GM21528 (cell line): Measurements from ENCODE around the gene EIPR1.
"Not testable (repeated sequence)": the region's sequence is repeated elsewhere in the genome, so short reads cannot be mapped to it uniquely, and the experiment has no call there.

Source experiments
- ATAC-seq: cut with Tn5 transposase; IDR thresholded peaks from one replicate; pipeline ENCODE4 v1.9.1; 2021; ENCODE audit warnings: mild to moderate bottlenecking, moderate library complexity; ENCODE audit not compliant: unreplicated experiment, low FRiP score

EIPR1 gene

DNA sequence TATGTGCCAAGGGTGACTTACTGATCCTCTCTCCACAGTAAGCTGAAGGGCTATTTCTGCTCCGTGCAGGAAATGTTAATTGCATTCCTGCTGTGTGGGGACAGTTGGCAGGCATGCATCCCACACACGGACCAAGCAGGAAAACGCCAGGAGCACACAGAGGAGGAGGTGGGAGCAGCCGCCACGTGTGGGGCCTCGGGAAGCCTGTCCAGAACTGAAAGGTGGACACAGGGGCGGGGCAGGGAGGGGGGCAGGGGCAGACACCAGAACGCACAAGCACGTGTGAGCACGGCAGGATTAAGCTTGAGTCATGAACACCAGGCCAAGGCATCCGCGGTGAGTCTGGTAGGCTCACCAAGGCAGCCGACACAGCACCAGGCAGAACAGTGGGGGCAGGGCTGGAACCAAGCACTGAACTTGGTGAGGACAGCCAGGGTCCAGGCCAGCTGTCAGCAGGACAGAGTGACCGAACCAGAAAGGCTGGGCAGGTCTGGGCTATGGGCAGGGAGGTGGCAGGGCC, 177.1 kb downstream of the EIPR1 start:
- no peak for ATAC-seq

DNA sequence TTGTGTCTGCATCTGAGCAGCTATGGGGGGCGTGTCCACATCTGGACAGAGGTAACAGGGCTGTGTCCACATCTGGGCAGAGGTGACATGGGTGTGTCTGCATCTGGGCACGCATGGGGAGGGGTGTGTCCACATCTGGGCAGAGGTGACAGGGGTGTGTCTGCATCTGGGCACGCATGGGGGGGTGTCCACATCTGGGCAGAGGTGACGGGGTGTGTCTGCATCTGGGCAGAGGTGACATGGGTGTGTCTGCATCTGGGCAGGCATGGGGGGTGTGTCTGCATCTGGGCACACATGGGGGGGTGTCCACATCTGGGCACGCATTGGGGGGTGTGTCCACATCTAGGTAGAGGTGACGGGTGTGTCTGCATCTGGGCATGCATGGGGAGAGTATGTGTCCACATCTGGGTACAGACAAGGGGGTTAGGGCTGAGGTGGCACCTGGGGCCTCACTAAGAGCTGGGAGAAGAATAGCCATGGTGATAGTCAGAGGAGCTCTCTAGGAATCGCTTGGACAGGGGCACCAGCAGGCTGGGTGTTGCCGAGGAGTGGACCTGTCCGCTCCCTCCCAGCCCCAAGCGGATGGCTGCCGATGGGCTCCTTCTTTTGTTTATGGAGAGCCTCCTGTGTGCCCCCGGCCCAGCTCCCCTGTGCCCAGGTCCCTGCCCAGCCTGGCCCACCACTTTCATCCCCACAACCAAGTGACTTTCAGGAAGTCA, 177.8 kb downstream of the EIPR1 start:
- ATAC-seq = no peak

DNA sequence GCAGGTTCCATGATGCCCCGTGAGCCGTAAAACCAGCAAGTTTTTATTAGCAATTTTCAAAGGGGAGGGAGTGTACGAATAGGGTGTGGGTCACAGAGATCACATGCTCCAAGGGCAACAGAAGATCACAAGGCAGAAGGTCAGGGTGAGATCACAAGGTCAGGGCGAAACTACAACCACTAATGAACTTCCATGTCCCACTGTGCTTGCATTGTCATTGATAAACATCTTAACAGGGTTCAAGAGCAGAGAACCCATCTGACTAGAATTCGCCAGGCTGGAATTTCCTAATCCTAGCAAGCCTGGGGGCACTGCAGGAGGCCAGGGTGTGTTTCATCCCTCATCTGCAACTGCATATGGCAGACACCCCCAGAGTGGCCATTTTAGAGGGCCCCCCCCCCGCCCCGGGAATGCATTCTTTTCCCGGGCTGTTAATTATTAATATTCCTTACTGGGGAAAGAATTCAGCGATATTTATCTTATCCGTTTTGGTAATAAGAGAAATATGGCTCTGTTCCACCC, 178.9 kb downstream of the EIPR1 start:
- not testable (repeated sequence) for ATAC-seq

DNA sequence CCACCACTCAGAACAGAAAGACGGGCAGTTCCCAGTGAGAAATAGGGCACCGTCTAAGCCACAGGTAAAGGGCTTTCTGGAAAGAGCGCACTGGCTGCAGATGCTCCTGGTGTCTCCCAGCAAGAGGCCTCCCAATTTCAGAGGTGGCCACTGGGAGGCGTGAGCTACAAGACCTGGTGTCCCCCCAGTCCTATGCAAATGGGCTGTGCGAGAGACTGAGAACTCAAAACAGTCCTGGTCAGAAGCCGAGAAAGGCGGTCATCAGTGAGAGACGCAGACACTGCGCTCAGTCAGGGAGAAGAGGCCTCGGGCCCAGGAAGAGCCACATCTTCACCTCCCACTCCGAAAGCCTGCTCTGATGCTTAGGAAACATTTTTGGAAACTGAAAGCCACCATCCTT, 179.5 kb downstream of the EIPR1 start:
- ATAC-seq = no peak

DNA sequence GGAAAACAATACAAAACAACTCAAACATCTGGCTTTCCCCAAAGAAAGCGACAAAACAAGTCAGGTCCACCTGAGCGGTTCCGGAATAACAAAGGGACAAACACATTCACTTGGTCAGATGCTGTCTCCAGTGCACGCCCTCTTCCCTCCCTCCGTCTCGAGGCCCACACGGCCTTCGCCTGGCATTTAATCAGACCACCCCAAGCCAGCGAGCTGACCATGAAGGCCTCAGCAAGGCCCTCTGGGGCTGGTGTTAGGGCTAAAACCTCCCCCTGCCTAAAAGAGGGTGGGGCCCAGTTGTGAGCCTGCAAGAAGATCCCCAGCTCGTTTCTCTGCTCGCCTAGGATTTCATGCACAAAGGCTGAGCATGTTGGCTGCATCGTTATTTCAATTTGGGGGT, 180.3 kb downstream of the EIPR1 start:
- no peak for ATAC-seq

DNA sequence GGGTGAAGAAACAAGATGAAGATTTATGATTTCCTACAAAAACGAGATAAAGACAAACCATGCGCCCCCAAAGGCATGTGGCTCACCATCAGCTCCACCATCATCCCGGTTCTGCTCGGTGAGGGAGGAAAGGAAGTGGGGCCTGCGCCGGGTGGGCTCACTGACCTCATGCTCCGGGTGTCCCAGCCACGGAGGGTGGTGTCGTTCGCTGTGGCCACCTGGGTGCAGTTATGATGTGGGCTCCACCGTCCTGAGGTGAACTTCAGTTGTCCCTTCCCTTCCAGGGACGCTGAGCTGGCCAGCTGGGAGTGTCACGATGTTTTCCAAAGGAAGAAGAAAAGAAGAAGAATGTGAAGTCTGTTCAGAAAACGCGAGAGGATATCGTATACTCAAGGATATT, 180.9 kb downstream of the EIPR1 start:
- ATAC-seq = no peak

DNA sequence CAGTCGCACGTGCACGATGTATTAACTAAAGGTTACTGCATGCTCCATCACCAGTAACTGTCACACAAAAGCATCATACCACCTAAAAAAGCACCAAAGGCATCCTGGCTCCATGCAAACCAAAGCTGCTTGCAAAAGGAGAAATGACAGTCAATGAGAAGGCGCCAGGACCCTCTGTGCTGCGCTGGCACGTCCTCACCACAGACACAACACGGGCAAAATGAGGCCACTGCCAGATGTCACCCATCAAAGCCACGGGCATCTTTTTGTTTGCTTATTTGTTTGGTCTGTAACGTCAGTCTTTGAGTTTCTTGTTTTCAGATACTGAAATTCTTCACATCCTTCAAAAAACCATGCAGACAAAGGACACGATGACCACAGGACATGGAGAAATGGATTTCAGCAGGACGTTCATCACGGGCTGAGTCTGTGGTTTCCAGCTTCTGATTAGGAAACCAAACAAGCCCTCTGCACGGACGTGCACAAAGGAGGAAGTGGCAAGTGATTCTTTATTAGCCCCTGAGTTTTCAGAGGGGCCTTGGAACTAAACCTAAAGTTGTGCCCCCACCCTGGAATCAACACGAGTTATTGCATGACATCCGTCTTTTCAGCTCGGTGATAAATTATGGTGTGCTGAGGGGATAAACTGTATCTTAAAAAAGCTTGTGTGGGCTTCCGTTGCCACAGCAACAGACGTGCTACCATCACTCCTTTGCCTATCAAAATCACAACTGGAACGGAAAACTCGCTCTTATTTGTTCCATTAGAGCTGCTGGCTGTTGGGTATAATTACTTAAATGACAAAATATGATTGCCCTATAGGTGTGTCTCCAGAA, 181.8 kb downstream of the EIPR1 start:
- no peak for ATAC-seq

DNA sequence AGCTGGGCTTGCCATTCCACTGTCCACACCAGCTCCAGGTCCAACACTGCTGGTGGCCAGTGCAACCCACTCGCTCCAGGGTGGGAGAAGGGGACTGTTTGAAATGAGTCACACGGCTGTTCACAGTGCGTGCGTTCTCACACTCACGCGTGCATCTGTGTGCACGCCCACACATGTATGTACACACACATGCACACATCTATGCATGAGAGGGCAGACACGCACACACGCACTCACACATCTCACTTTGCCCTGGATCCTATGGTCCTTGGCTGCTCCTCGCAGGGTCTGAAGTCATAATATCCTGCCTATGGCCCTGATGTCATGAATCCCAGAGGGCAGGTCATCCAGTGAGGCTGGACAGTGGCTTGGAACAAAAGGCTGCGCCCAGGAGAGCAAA, 182.8 kb downstream of the EIPR1 start:
- no peak for ATAC-seq

DNA sequence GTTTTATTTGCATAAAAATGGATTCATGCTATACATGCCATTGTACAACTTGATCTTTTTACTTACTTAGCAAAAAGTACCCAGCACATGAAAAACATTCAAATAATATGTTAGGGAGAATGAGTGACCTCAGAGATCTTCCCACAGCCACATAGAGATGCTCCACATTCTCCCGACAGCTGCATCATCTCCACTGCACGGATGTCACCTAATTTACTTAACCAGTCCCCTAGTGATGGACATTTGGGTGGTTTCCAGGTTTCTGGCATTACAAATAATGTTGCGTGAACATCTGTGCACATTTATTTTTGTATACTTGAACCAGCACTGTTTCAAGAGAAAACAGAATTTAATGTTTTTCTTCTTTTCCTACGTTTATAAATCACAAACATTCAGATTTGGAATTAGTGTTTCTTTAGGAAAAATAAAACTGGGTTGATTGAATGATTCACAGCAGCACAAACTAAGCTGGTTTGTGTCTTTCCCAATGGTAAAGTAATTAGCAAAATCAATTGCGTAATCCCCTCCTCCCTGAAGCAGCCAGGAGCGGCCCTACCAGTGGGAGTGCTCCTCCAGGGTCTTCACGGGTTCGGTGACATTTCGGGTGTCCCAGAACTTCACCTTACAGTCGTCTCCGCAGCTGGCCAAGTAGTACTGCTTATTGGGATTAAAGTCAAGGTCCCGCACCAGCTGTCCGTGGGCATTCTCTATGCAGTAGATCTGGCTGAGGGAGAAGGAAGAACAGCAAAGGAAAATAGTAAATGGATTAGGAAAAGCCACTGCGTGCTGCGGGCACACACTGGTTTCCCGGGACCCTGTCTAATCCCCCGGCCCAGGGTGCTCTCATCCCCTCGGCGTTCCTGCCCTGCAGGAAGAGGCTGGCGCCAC, 183.9 kb downstream of the EIPR1 start:
- ATAC-seq = no peak

DNA sequence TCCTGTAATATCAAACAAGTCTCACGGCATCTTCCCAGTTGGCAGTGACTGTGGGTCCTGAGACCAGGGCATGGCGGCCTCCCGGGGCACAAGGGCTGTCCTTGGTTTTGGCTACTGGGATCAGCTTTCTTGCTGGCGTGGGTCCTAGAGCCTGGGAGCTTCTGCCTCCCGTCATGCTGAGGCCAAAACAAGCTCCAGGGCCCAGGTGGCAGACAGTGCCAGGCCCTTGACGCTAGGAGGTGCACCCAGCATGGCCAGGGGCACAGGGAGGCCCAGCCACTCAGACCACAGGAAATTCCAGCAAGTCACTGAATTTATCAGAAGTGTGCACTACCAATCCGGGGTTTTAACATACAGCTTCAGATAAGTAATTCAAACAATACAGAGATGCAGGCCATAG, 184.7 kb downstream of the EIPR1 start:
- no peak for ATAC-seq

DNA sequence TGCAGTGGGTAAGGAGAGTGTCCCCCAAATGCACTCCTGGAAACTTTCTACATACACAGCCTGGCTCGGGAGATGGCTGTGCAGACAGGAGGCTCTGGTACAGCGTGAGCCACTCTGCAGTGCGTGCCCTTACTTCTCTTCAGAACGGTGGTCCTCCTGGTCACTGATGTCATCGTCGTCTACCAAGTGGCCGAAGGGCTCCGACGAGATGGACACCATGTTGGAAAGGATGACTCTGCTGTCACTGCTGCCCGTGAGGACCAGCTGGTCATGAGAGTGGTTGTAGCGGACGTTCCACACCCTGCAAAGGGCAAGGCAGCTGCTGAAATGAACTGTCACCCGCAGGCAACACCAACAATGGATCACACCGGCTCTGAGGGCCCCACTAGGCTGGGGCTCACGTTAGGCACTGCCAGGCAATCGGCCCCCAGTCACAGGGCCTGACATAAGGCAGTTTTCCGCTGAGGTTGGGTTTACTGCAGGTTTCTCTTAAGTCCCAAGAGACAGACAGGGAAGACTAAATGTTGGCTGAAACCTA, 185.3 kb downstream of the EIPR1 start:
- no peak for ATAC-seq

DNA sequence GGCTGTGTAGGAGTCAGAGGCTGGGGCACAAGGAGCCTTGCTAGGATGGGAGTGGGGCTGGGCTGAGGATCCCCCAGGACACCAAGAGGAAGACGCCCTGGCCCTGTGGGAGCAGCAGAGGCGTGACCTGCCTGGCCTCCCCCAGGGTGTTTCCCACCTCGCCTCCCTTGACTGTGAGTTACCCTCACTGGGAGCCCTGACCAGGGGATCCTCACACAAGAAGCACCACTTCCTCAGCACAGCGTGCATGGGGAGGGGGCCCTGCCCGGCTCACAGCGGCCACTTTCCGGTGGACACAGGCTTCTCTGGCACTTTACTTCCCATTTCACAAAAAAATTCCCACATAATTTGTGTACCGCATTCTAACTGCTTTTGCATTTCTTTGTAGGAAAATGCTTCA, 187.7 kb downstream of the EIPR1 start:
- ATAC-seq = no peak

DNA sequence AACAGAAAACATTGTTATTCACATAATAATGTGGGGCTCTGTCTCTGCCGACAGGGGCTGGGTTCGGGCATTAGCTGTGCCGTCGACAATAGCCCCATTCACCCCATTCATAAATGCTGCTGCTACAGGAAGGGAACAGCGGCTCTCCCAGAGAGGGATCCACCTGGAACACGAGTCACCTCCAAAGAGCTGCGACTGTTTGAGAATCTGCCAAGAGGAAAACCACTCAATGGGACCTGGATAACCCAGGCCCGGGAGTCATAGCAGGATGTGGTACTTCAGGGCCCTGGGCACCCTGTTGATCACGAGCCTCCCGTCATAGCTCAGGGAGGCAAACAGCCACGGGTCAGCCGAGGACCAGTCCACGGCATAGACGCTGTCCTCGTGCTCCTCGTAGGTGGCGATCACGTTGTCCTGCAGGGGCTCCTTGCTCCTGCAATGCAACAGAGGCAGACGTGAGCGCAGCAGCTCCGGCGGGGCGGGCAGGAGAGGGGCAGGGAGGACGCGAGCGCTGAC, 188.5 kb downstream of the EIPR1 start:
- no peak for ATAC-seq

DNA sequence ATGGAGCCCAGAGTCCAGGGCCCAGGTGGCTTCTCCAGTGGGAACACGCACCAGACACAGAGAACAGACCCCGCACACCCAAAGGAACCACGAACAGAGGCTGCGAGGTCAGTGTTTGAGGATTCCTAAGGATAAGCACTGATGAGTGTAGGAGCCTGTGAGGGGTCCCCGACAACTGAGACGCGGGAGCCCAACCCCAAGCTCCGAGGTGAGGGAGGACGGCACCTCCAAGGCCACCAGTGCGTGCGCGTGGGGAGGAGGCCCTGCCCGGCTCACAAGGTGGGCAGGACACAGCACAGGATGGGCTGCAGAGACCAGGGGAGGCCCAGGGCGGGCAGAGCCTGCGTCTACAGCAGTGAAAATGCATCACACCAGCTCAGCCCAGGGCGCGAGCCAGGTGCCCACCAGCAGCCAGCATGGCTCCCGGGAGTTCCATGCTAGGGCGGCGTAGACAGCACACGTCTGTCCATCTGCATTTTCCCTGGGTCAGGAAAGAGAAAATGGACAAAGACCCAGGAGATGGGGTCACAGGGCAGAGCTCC, 189.1 kb downstream of the EIPR1 start:
- no peak for ATAC-seq

DNA sequence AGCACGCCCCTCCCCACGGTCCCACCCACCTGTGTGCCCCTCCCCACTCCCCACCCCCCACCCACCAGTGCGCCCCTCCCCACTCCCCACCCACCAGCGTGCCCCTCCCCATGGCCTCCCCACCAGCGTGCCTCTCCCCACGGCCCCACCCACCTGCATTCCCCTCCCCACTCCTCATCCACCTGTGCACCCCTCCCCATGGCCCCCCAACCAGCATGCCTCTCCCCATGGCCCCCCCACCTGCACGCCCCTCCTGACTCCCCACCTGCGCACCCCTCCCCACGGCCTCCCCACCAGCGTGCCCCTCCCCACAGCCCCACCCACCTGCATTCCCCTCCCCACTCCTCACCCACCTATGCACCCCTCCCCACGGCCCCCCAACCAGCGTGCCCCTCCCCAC, 190.2 kb downstream of the EIPR1 start:
- no peak for ATAC-seq

DNA sequence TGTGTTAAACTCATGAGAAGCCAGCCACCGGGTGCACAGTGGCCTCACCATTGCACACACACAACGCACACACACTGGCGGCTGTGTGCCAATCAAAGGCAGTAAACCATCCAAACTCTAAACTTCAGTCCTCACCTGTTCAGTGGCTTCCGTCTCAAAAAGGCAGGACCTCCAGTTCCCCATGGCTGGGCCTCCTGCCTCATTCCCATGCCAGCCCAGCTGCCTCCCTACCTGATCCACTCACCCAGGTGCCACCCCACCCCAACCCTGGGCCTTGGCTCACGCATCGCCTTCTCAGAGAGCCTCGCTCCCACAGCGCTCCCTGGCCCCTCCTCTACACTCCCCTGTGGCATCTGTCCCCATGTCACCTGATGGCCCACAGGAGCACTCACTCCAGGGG, 190.9 kb downstream of the EIPR1 start:
- ATAC-seq = no peak

DNA sequence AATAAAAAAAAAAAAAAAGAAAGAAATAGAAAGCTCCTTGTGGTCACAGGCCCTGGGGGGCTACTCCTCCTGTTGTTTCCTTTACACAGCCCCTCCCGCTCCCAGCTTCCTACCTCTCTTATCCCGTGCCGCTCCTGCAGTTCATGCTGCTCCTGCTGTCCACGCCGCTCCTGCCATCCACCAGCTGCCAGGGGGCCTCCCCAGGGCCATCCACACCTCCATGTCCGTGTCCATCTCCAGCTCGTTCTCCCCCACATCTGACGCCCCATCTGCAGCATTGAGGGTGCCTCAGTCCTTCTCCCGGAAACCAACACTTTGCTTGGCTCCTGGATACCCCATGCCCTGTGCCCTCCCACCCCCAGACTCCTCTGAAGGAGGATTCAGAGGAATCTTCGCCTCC, 191.7 kb downstream of the EIPR1 start:
- ATAC-seq = no peak

DNA sequence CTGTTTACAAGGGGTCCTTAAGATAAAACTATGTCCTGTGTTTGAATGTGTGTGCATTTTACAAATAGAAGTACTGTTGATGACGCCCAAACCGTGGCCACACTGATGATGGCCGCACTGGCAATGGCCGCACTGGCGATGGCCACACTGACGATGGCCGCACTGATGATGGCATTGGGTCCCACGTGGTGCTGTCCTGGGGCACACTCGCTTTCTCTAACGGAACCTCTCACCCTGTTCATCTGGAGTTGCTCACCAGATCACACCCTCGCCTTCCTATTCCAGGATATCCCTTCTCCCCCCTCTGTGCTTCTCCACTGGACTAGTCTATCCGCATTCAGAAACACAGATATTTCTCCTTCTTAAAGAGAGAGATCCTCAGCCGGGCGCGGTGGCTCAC, 192.4 kb downstream of the EIPR1 start:
- ATAC-seq = no peak

DNA sequence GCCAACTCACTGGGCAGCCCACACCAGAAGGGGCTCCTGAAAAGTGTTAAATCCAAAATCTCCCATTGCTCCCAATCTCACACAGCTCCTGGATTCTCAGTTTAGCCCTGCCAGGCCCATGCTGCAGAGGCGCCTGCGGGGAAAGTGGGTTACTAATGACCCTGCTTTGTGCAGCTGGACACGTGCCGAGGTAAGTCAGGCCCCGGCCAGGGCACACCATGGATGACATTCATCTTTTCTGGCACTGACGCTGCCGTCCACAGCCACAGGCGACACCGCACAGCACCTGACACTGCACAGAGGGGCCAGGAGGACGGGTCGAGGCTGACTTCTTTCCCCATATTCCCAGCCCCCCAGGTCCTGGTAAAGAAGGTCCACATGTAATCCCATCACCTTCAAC, 193.5 kb downstream of the EIPR1 start:
- no peak for ATAC-seq

DNA sequence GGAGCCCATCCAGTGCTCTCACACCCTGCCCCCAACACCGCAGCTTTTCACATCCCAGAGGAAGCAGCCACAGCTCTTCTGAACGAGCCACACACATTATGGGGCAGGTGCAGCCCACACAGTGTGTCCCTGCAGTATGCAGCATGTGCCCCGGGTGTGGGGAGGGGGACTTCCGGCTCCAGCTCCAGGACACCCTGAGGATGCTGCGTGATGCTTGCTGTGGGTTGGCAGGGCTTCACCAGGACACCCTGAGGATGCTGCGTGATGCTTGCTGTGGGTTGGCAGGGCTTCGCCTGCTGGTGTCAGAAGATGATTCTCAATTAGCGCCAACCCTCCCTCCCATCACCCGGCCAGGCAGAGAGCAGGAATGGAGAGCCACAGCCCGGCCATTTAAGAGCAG, 193.9 kb downstream of the EIPR1 start:
- ATAC-seq = no peak
